GM12878 (cell line): Measurements from ENCODE around the gene TRAPPC11. TPM values are rescaled to one million over a fixed set of nuclear protein-coding genes. Genes with fewer than 3 reads are reported as not detected.
A peak's percentile ranks its signal among the peaks of the same experiment; 100 is the strongest.

ENCODE experiments used
- ASH2L ChIP-seq: fragments of 300-600, 200-600 bp; sonication (generic); IDR thresholded peaks from 2 replicates; pipeline ENCODE4 v1.6.1; 2017; ENCODE audit warnings: low read depth, mild to moderate bottlenecking, borderline replicate concordance
- BHLHE40 ChIP-seq, 2 experiments: fragments of 450-650 bp in 1 of 2; IDR thresholded peaks; 2 replicates each; pipeline ENCODE4 v1.6.1; 2011 to 2017; ENCODE audit warnings: low read depth in 2 of 2, borderline replicate concordance in 1 of 2, improper control_type of control experiment in 1 of 2, low read length in 1 of 2, mild to moderate bottlenecking in 1 of 2
- CREB1 ChIP-seq: IDR thresholded peaks from 2 replicates; pipeline ENCODE4 v1.6.1; 2012; ENCODE audit warnings: low read depth, mild to moderate bottlenecking, inconsistent platforms
- EZH2 ChIP-seq: IDR thresholded peaks from 2 replicates; pipeline ENCODE4 v1.6.1; 2012; ENCODE audit warnings: low read depth, mild to moderate bottlenecking, control low read depth, inconsistent platforms, low read length, borderline replicate concordance; ENCODE audit not compliant: control insufficient read depth
- FOXM1 ChIP-seq: IDR thresholded peaks from 2 replicates; pipeline ENCODE4 v1.6.1; 2012; ENCODE audit warnings: low read depth, mild to moderate bottlenecking, inconsistent platforms, low read length, moderate library complexity
- IKZF2 ChIP-seq, 2 experiments: fragments of 450-650 bp; IDR thresholded peaks; 2 replicates each; pipeline ENCODE4 v1.6.1; 2017; ENCODE audit warnings: mild to moderate bottlenecking in 2 of 2, moderate library complexity in 2 of 2
- KAT2A ChIP-seq: conservative IDR thresholded peaks from 2 replicates; pipeline ENCODE4 v1.6.1; 2011; ENCODE audit warnings: low read depth, low read length; ENCODE audit not compliant: control insufficient read depth
- NFYB ChIP-seq: IDR thresholded peaks from 2 replicates; pipeline ENCODE4 v1.6.1; 2011; ENCODE audit warnings: low read depth, mild to moderate bottlenecking, low read length, improper control_type of control experiment, moderate library complexity; ENCODE audit not compliant: insufficient read depth
- POLR2AphosphoS2 ChIP-seq: IDR thresholded peaks from 2 replicates; pipeline ENCODE4 v1.6.1; 2011; ENCODE audit warnings: low read depth, mild to moderate bottlenecking, low read length, improper control_type of control experiment, moderate library complexity
- RB1 ChIP-seq: fragments of 450-650 bp; formaldehyde crosslinking; IDR thresholded peaks from 2 replicates; pipeline ENCODE4 v1.6.1; 2017; ENCODE audit warnings: mild to moderate bottlenecking, borderline replicate concordance
- RELA ChIP-seq: fragments of 450-650 bp; IDR thresholded peaks from 2 replicates; pipeline ENCODE4 v1.8.0; 2014; ENCODE audit warnings: borderline replicate concordance; ENCODE audit not compliant: partially characterized antibody
- SIX5 ChIP-seq: IDR thresholded peaks from 2 replicates; pipeline ENCODE4 v1.6.1; 2011; ENCODE audit warnings: mild to moderate bottlenecking, low read depth, low read length, moderate library complexity; ENCODE audit not compliant: severe bottlenecking
- SMAD1 ChIP-seq: fragments of 450-650 bp; IDR thresholded peaks from 2 replicates; pipeline ENCODE4 v1.6.1; 2018; ENCODE audit warnings: mild to moderate bottlenecking, low read depth; ENCODE audit not compliant: partially characterized antibody
- SMARCA5 ChIP-seq: fragments of 450-650 bp; IDR thresholded peaks from 2 replicates; pipeline ENCODE4 v1.6.1; 2017; ENCODE audit warnings: mild to moderate bottlenecking
- SPI1 ChIP-seq: IDR thresholded peaks from 2 replicates; pipeline ENCODE4 v1.6.1; 2011; ENCODE audit warnings: low read depth, mild to moderate bottlenecking, low read length, moderate library complexity, borderline replicate concordance; ENCODE audit not compliant: insufficient read depth
- SREBF2 ChIP-seq: IDR thresholded peaks from 2 replicates; pipeline ENCODE4 v1.6.1; 2012; ENCODE audit warnings: mild to moderate bottlenecking, low read length
- TCF3 ChIP-seq: IDR thresholded peaks from 2 replicates; pipeline ENCODE4 v1.6.1; 2012; ENCODE audit warnings: low read depth, mild to moderate bottlenecking, low read length, borderline replicate concordance; ENCODE audit not compliant: insufficient read depth
- YBX1 ChIP-seq: fragments of 450-650 bp; IDR thresholded peaks from 2 replicates; pipeline ENCODE4 v1.6.1; 2016; ENCODE audit warnings: antibody characterized with exemption
- ZNF24 ChIP-seq: fragments of 450-650 bp; IDR thresholded peaks from 2 replicates; pipeline ENCODE4 v1.6.1; 2017; ENCODE audit warnings: antibody characterized with exemption, mild to moderate bottlenecking
- ZZZ3 ChIP-seq: IDR thresholded peaks from 2 replicates; pipeline ENCODE4 v1.6.1; 2011; ENCODE audit warnings: low read depth; ENCODE audit not compliant: control insufficient read depth, insufficient read length
- polyA plus RNA-seq, 11 experiments: library from polyadenylated mRNA; depleted of rRNA in 4 of 11; unstranded in 6 of 11; stranded (reverse) in 5 of 11; fragments of >200 nt; fragmentation: Nextera tagmentation in 4 of 11; fragmentation: Illumina TruSeq in 1 of 11; extraction: Ambion mirVana in 4 of 11; extraction: Trizol in 1 of 11; gene quantifications; 1 replicate in 1 of 11; 2 replicates in 10 of 11; pipeline versions ENCODE4 v1.2.1 to v1.2.3, GENCODE V29; 2011 to 2016; ENCODE audit warnings: inconsistent platforms in 2 of 11, missing spikeins in 2 of 11, low read depth in 1 of 11
- total RNA-seq, 4 experiments: library from RNA; depleted of rRNA in 3 of 4; stranded (reverse); fragments of >200 nt in 3 of 4; fragmentation: Illumina TruSeq in 1 of 4; extraction: Trizol in 1 of 4; gene quantifications; 2 replicates each; pipeline versions ENCODE4 v1.2.1 to v1.2.3, GENCODE V29; 2013 to 2021
- TF ChIP-seq, protein P1 (sequence below): fragments of 150-350 bp; IDR thresholded peaks from 2 replicates; pipeline ENCODE4 v1.6.1; 2014; ENCODE audit warnings: mild to moderate bottlenecking, low read depth, low read length

The TRAPPC11 gene
- total and polyA plus RNA-seq, 10 of the 15 experiments (the other 5 are each of a cell fraction or from before 2014, with no cell fraction given), result 7.3 to 40.5 (median 22.3) TPM

DNA sequence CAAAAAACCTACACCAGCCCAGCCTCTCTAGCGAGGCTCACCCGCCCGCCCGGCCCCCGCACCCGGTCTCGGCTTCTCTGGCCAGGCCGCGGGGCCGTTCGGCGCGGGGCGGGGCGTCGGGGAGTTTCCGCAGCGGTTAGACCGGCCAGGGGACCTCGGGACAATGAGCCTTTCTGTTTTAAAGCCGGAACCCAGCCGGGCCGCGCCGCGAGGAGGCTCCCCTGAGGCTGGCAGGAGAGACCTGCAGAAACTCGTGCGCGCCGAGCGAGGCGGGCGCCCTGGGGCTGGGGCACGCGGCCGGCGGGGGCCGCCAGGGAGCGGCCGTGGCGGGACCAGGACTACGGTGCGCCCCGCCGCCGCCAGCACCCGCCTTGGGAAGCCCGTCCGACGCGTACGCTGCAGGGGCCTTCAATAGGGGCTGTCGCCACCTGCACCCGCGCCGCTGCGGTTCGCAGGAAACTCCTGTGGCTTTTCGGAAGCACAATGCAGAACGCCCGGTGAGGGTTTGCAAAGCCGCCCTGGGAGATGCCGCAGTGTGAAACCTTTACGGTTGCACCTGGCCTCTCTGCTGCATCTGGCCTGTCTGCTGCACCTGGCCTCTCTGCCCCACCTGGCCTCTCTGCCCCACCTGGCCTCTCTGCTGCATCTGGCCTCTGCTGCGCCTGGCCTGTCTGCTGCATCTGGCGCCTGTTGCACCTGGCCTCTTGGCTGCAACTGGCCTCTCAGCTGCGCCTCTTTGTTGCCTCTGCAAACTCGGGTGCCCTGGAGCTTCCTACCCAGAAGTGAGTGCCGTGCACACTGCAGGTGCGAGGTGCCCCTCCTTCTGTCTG is 63.9 kb downstream of the TRAPPC11 start (continued):
- peak; percentile 100 for TF ChIP-seq TCF3
- peak; percentile 78; the same call in 1 of the 2 replicates for TF ChIP-seq RB1
- no peak for TF ChIP-seq YBX1
- TF ChIP-seq ZZZ3, result no peak
- no peak for TF ChIP-seq SPI1
- no peak for TF ChIP-seq NFYB
- TF ChIP-seq RELA, result peak; percentile 84
- 0 out of 2 replicates have a peak, but pooled peaks have one; percentile 28 for TF ChIP-seq SMARCA5
- TF ChIP-seq FOXM1, result peak; percentile 39; the same call in 1 of the 2 replicates
- no peak for TF ChIP-seq KAT2A
- TF ChIP-seq SREBF2, result 0 out of 2 replicates have a peak, but pooled peaks have one; percentile 13
- TF ChIP-seq POLR2AphosphoS2, result no peak
- TF ChIP-seq SMAD1, result no peak
- no peak for TF ChIP-seq CREB1
- TF ChIP-seq ZNF24, result no peak
- peak; percentile 53 to 93; a peak in 3 of 4 replicates for TF ChIP-seq BHLHE40 (IDR thresholded peaks at IDR 0.05; ENCODE audit: borderline replicate concordance in 1 of 2, low read depth in 2 of 2, low read length in 1 of 2)
- TF ChIP-seq IKZF2 (IDR thresholded peaks at IDR 0.05), result peak in 1 of 2 experiments; percentile 49; a peak in 1 of 4 replicates
- no peak for TF ChIP-seq ASH2L
- no peak for TF ChIP-seq EZH2
- TF ChIP-seq, protein P1, sequence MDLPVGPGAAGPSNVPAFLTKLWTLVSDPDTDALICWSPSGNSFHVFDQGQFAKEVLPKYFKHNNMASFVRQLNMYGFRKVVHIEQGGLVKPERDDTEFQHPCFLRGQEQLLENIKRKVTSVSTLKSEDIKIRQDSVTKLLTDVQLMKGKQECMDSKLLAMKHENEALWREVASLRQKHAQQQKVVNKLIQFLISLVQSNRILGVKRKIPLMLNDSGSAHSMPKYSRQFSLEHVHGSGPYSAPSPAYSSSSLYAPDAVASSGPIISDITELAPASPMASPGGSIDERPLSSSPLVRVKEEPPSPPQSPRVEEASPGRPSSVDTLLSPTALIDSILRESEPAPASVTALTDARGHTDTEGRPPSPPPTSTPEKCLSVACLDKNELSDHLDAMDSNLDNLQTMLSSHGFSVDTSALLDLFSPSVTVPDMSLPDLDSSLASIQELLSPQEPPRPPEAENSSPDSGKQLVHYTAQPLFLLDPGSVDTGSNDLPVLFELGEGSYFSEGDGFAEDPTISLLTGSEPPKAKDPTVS, result no peak
- TF ChIP-seq SIX5, result no peak
